T-helper 1 cell treated with Interleukin-12 subunit alpha and Interleukin-12 subunit beta and Interleukin-4 antibody, amounts not matched to agents 30 μg/mL and 1 μg/mL, for 36 hours (primary cell): Measurements from ENCODE around the gene NTM.

Source experiments
- H3K27ac Mint-ChIP-seq: one replicate; pipeline ENCODE4 v1.8.0; 2021; ENCODE audit warnings: mild to moderate bottlenecking, mixed read lengths
- H3K27me3 Mint-ChIP-seq: one replicate; pipeline ENCODE4 v1.8.0; 2021; ENCODE audit warnings: low read depth, mixed read lengths
- H3K36me3 Mint-ChIP-seq: one replicate; pipeline ENCODE4 v1.8.0; 2021; ENCODE audit warnings: low read depth, mixed read lengths
- H3K4me1 Mint-ChIP-seq: one replicate; pipeline ENCODE4 v1.8.0; 2021; ENCODE audit warnings: low read depth, mixed read lengths
- H3K4me3 Mint-ChIP-seq: one replicate; pipeline ENCODE4 v1.8.0; 2021; ENCODE audit warnings: mild to moderate bottlenecking, moderate library complexity, mixed read lengths
- H3K9me3 Mint-ChIP-seq: one replicate; pipeline ENCODE4 v1.8.0; 2021; ENCODE audit warnings: mixed read lengths

NTM gene

GRCh38 chr11:131354251-131354701, 16.1 kb upstream of the NTM start:
- H3K9me3 Mint-ChIP-seq = no peaks in the 10 kb centered on the region
- H3K4me1 Mint-ChIP-seq = no peaks in the 10 kb centered on the region
- no peaks in the 10 kb centered on the region for H3K27me3 Mint-ChIP-seq
- H3K4me3 Mint-ChIP-seq = no peak overlapping the region
- H3K36me3 Mint-ChIP-seq = no peaks in the 10 kb centered on the region
- no peak overlapping the region for H3K27ac Mint-ChIP-seq

- Mint-ChIP-seq H3K27me3 (no peaks in the 10 kb centered on the region), H3K9me3 (no peaks in the 10 kb centered on the region), H3K27ac (no peak overlapping the region), H3K4me3 (no peak overlapping the region), H3K4me1 (no peaks in the 10 kb centered on the region), H3K36me3 (no peaks in the 10 kb centered on the region)
These were observed 14.2 kb upstream of the NTM start for GRCh38 chr11:131356206-131356605.

DNA sequence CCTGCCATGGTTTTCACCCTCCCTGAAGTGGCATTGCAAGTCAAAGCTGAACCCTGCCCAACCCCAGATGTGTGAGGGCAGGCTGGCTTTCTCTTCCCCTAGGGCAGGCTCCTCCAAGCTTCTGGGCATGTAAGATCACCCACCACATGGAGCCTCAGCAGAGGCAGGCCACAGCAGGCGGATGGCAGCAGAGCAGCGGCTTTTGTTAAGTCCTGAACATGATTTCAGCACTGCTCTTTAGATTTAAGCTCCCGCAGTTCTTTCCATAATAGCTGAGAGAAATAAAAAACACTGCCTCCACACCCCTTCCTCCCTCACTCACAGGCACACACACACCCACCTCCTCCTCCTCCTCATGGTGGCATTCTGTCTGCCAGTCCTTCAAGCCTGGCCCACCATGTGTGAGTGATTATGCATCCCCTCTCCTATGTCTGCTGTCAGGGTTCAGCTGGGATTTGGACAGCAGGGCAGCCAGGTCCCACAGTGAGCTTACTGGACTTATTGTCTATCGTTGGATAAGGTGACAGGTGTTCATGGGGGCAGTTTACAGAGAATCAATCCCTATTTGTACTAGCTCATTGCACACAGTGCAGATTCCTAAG, 5.0 kb upstream of the NTM start:
- Mint-ChIP-seq H3K36me3 (no peaks in the 10 kb centered on the region), H3K27me3 (no peaks in the 10 kb centered on the region), H3K4me1 (no peaks in the 10 kb centered on the region), H3K4me3 (no peak overlapping the region), H3K27ac (no peak overlapping the region), H3K9me3 (no peaks in the 10 kb centered on the region)

GRCh38 chr11:131370901-131371790, 731 bp downstream of the NTM start:
- no peaks in the 10 kb centered on the region for H3K4me1 Mint-ChIP-seq
- no peak overlapping the region for H3K27ac Mint-ChIP-seq
- H3K36me3 Mint-ChIP-seq = no peaks in the 10 kb centered on the region
- H3K27me3 Mint-ChIP-seq = peaks cover 3% of the 10 kb centered on the region
- no peak overlapping the region for H3K4me3 Mint-ChIP-seq
- no peaks in the 10 kb centered on the region for H3K9me3 Mint-ChIP-seq

GRCh38 chr11:131371791-131372104, 1.3 kb downstream of the NTM start:
- H3K36me3 Mint-ChIP-seq = no peaks in the 10 kb centered on the region
- H3K27me3 Mint-ChIP-seq = peaks cover 3% of the 10 kb centered on the region
- H3K9me3 Mint-ChIP-seq = no peaks in the 10 kb centered on the region
- no peaks in the 10 kb centered on the region for H3K4me1 Mint-ChIP-seq
- no peak overlapping the region for H3K27ac Mint-ChIP-seq
- H3K4me3 Mint-ChIP-seq = no peak overlapping the region

- Mint-ChIP-seq H3K27me3 (peaks cover 3% of the 10 kb centered on the region), H3K4me1 (no peaks in the 10 kb centered on the region), H3K9me3 (no peaks in the 10 kb centered on the region), H3K27ac (no peak overlapping the region), H3K4me3 (no peak overlapping the region), H3K36me3 (no peaks in the 10 kb centered on the region)
These were observed 2.0 kb downstream of the NTM start for GRCh38 chr11:131372234-131372962.

DNA sequence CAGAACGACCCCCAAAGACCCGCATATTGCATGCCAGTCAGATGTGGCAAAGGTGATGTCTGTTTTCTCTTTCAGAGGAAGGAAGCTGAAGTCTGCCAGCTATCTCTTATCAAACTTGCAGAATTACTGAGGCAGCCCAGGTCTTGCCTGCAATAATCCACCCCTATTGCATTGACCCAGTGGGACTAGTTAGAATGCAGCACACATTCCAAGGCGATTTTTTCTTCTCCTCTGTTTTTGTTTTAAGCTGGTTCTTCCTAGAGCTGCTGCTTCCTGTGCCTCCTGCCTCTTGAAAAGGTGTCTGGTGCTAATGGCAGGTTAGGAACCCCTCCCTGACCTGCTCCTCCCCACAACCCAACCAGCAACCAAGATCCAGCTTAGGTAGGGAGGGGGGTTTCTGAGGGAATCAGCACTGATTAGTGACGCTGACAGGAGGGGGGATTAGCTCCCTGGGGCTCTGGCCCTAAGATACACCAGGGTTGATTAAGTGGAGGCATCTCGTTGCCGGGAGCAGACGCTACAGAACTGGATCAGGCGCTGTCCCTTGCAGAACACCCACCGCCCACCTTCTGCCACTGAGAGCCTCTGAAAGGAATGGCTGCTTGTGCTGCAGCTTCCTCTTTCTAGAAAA, 2.8 kb downstream of the NTM start:
- Mint-ChIP-seq H3K4me1 (no peaks in the 10 kb centered on the region), H3K4me3 (no peak overlapping the region), H3K36me3 (no peaks in the 10 kb centered on the region), H3K27me3 (peaks cover 3% of the 10 kb centered on the region), H3K9me3 (no peaks in the 10 kb centered on the region), H3K27ac (no peak overlapping the region)

- H3K27me3 Mint-ChIP-seq = peaks cover 3% of the 10 kb centered on the region
- H3K9me3 Mint-ChIP-seq = no peaks in the 10 kb centered on the region
- no peak overlapping the region for H3K27ac Mint-ChIP-seq
These were observed 3.3 kb downstream of the NTM start for GRCh38 chr11:131373756-131374155.

DNA sequence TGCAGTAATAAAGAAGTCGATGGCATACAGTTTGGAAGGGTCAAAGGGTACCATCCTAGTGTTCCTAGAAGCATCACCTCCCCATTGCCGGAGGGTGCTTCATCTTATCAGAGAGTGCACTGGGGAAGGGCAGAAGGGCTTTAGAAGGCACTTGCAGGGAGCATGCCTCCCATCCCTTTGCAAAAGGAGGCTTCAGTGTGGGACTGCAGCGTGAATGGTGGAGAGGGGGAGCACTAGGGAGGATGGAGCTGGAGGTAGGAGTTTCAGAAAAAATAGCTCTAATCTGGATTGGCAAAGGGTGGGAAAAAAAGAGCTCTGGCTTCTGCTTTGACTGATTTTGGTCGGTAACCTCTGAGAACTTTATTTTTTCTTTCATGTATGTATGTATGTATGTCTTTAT, 5.0 kb downstream of the NTM start:
- H3K4me1 Mint-ChIP-seq = no peaks in the 10 kb centered on the region

More at GRCh38 chr11:131373756-131374155, 3.3 kb downstream of the NTM start:
- Mint-ChIP-seq H3K4me1 (no peaks in the 10 kb centered on the region), H3K36me3 (no peaks in the 10 kb centered on the region), H3K4me3 (no peak overlapping the region)

DNA sequence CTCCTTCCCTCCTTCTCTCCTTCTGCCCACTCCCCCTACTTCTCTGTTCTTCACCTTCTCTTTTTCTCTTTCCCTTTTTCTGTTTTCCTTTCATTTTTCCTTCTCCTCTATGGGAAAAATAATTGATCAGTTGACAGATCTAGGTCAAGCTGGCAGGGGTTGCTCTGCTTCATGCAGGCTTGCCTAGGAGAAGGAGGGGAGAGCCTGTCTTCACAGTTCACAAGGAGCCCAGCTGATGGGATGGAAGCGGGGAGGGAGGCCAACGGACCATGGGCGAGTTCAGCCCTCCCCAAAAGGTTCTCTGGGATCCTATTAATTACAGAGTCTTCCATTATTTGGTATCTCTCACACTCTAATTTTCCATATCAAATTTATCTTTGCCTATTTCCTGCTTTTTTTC, 5.5 kb downstream of the NTM start:
- Mint-ChIP-seq H3K9me3 (no peaks in the 10 kb centered on the region), H3K27me3 (peaks cover 3% of the 10 kb centered on the region)

More for the DNA sequence above, 5.0 kb downstream of the NTM start:
- no peak overlapping the region for H3K27ac Mint-ChIP-seq
- peaks cover 3% of the 10 kb centered on the region for H3K27me3 Mint-ChIP-seq
- no peak overlapping the region for H3K4me3 Mint-ChIP-seq
- no peaks in the 10 kb centered on the region for H3K36me3 Mint-ChIP-seq
- no peaks in the 10 kb centered on the region for H3K9me3 Mint-ChIP-seq

GRCh38 chr11:131378931-131379330, 8.5 kb downstream of the NTM start:
- peaks cover 3% of the 10 kb centered on the region for H3K27me3 Mint-ChIP-seq
- H3K4me1 Mint-ChIP-seq = no peaks in the 10 kb centered on the region
- no peak overlapping the region for H3K4me3 Mint-ChIP-seq
- no peak overlapping the region for H3K27ac Mint-ChIP-seq
- no peaks in the 10 kb centered on the region for H3K36me3 Mint-ChIP-seq
- H3K9me3 Mint-ChIP-seq = no peaks in the 10 kb centered on the region

More for the DNA sequence above, 5.5 kb downstream of the NTM start:
- Mint-ChIP-seq H3K4me1 (no peaks in the 10 kb centered on the region), H3K4me3 (no peak overlapping the region), H3K36me3 (no peaks in the 10 kb centered on the region), H3K27ac (no peak overlapping the region)

DNA sequence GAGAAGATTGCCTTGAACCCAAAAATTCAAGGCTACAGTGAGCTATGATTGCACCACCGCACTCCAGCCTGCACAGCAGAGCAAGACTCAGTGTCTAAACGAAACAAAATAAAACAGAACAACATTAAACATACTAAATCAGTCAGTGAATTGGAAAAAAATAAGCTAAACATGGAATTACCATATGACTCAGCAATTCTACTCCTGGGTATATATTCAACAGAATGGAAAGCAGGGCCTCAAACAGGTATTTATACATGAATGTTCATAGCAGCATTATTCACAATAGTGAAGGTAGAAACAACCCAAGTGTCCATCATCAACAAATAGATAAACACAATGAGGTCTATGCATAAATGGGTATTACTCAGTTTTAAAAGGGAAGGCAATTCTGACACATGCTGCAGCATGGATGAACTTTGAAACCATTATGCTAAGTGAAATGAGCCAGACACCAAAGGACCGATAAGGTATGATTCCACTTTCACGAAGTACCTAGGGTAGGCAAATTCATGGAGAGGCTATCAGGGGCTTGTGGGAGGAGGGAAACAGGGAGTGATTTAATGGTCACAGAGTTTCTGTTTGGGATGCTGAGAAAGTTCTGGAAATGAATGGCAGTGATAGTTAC, 15.5 kb downstream of the NTM start:
- no peak overlapping the region for H3K4me3 Mint-ChIP-seq
- H3K4me1 Mint-ChIP-seq = no peaks in the 10 kb centered on the region
- H3K27me3 Mint-ChIP-seq = no peaks in the 10 kb centered on the region
- H3K36me3 Mint-ChIP-seq = no peaks in the 10 kb centered on the region
- H3K27ac Mint-ChIP-seq = no peak overlapping the region
- peaks cover 3% of the 10 kb centered on the region for H3K9me3 Mint-ChIP-seq

DNA sequence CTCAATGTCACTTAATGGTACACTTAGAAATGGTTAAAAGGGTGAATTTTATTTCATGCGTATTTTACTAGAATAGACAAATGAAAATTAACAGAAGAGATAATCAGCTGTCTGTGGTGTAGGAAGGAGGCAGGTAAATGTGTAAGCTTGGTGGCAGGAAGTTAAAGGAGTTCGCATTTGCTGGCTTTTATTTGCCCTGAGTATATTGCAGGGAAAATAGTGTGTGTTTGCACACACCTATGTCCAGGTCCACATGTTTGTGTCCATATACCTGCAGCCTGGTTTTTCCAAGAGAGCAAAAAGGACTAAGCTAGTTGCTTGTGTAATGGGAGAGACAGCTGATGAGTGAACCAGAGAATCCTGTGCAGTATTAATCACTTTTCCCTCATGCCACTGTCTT, 16.0 kb downstream of the NTM start:
- Mint-ChIP-seq H3K4me3 (no peak overlapping the region), H3K4me1 (no peaks in the 10 kb centered on the region), H3K9me3 (peaks cover 3% of the 10 kb centered on the region), H3K27me3 (no peaks in the 10 kb centered on the region), H3K36me3 (no peaks in the 10 kb centered on the region), H3K27ac (no peak overlapping the region)

GRCh38 chr11:131388030-131388429, 17.6 kb downstream of the NTM start:
- H3K4me1 Mint-ChIP-seq = no peaks in the 10 kb centered on the region
- no peak overlapping the region for H3K4me3 Mint-ChIP-seq
- H3K27me3 Mint-ChIP-seq = no peaks in the 10 kb centered on the region
- H3K27ac Mint-ChIP-seq = no peak overlapping the region
- H3K36me3 Mint-ChIP-seq = no peaks in the 10 kb centered on the region
- H3K9me3 Mint-ChIP-seq = peaks cover 3% of the 10 kb centered on the region
